HL-60 (cell line): ENCODE results near the gene SLC10A1.

Source experiments
- CTCF ChIP-seq: IDR thresholded peaks from one replicate; pipeline ENCODE4 v1.5.1; 2011; ENCODE audit warnings: low read length, control low read depth, inconsistent platforms; ENCODE audit not compliant: insufficient read depth
- GABPA ChIP-seq: IDR thresholded peaks from 2 replicates; pipeline ENCODE4 v1.6.1; 2012; ENCODE audit warnings: low read depth
- POLR2AphosphoS5 ChIP-seq: IDR thresholded peaks from 2 replicates; pipeline ENCODE4 v1.6.1; 2012; ENCODE audit warnings: low read depth
- REST ChIP-seq: IDR thresholded peaks from 2 replicates; pipeline ENCODE4 v1.6.1; 2012; ENCODE audit warnings: low read depth; ENCODE audit not compliant: insufficient replicate concordance

GRCh38 chr14:69771136-69771535 lies 25.9 kb downstream of the SLC10A1 start:
- no peak for TF ChIP-seq GABPA
- TF ChIP-seq CTCF: no peak
- no peak for TF ChIP-seq POLR2AphosphoS5
- no peak for TF ChIP-seq REST
